Right atrium auricular region (tissue), 2 donors: Measurements from ENCODE around the gene TCF12. TPM values are rescaled to one million over a fixed set of nuclear protein-coding genes. Genes with fewer than 3 reads are reported as not detected.
"Not testable (repeated sequence)": the region's sequence is repeated elsewhere in the genome, so short reads cannot be mapped to it uniquely, and the experiment has no call there.

Experiments used
- DNase-seq: peaks from one replicate; pipeline ENCODE4 v3.0.0-alpha.2; 2019; ENCODE audit warnings: low spot score
- H3K27ac ChIP-seq, 2 donors: fragments of 200-600 bp; sonication (generic); 1 replicate in 1 of 2; 2 replicates in 1 of 2; pipeline ENCODE4 v1.5.1; 2016 to 2019
- H3K27me3 ChIP-seq, 2 donors: fragments of 200-600 bp; sonication (generic); one replicate each; pipeline versions ENCODE4 v1.5.1 to v1.6.0; 2017 to 2019
- H3K36me3 ChIP-seq: fragments of 200-600 bp; sonication (generic); one replicate; pipeline ENCODE4 v1.5.1; 2016
- H3K4me1 ChIP-seq, 2 donors: fragments of 200-600 bp; sonication (generic); one replicate each; pipeline versions ENCODE4 v1.5.1 to v1.6.0; 2017 to 2019
- H3K4me3 ChIP-seq, 2 donors: fragments of 200-600 bp; sonication (generic); 1 replicate in 1 of 2; 2 replicates in 1 of 2; pipeline ENCODE4 v1.5.1; 2017 to 2019; ENCODE audit warnings: mild to moderate bottlenecking in 1 of 2, moderate library complexity in 1 of 2
- H3K9me3 ChIP-seq, 2 donors: fragments of 200-600 bp; sonication (generic); one replicate each; pipeline ENCODE4 v1.5.1; 2019
- total RNA-seq, 2 donors: library from RNA; depleted of rRNA; stranded (reverse); fragments of >200 nt; gene quantifications; one replicate each; pipeline ENCODE4 v1.1.0, GENCODE V29; 2016
- TF ChIP-seq, protein P1 (sequence below), 2 donors: fragments of 200-600 bp; sonication (generic); IDR thresholded peaks; one replicate each; pipeline ENCODE4 v1.5.1; 2019; ENCODE audit warnings: antibody characterized with exemption in 2 of 2

The TCF12 gene
- total RNA-seq, 2 donors from 2014 or later, result 35.2 to 40.0 TPM

DNA sequence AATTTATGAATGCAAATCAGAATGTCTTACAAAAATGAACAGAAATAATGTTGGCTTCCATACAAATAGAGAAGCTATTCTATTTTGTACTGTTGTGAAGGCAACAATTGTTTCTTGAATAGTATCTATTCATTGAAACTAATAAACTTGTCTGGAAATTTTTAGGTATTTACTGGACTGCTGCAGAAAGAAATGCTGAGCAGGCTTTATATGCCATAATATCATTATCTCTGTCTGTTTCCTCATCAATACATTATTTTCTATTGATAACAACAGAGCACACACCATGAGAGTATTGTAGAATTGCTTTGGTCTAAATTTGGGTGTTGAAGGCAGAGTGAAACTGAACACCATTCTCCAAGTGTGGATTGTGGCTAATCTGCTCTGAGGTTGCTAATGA, 241.3 kb downstream of the TCF12 start:
- Histone ChIP-seq H3K4me3 (no peak overlapping the region), H3K27ac (no peak overlapping the region), H3K9me3 (no peaks in the 10 kb centered on the region), H3K27me3 (no peaks in the 10 kb centered on the region), H3K4me1 (peaks cover 0 to 38% of the 10 kb centered on the region in 2 donors), H3K36me3 (no peaks in the 10 kb centered on the region)
- DNase-seq, result no peak
- TF ChIP-seq, protein P1, sequence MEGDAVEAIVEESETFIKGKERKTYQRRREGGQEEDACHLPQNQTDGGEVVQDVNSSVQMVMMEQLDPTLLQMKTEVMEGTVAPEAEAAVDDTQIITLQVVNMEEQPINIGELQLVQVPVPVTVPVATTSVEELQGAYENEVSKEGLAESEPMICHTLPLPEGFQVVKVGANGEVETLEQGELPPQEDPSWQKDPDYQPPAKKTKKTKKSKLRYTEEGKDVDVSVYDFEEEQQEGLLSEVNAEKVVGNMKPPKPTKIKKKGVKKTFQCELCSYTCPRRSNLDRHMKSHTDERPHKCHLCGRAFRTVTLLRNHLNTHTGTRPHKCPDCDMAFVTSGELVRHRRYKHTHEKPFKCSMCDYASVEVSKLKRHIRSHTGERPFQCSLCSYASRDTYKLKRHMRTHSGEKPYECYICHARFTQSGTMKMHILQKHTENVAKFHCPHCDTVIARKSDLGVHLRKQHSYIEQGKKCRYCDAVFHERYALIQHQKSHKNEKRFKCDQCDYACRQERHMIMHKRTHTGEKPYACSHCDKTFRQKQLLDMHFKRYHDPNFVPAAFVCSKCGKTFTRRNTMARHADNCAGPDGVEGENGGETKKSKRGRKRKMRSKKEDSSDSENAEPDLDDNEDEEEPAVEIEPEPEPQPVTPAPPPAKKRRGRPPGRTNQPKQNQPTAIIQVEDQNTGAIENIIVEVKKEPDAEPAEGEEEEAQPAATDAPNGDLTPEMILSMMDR (IDR thresholded peaks at IDR 0.05), result no peak

DNA sequence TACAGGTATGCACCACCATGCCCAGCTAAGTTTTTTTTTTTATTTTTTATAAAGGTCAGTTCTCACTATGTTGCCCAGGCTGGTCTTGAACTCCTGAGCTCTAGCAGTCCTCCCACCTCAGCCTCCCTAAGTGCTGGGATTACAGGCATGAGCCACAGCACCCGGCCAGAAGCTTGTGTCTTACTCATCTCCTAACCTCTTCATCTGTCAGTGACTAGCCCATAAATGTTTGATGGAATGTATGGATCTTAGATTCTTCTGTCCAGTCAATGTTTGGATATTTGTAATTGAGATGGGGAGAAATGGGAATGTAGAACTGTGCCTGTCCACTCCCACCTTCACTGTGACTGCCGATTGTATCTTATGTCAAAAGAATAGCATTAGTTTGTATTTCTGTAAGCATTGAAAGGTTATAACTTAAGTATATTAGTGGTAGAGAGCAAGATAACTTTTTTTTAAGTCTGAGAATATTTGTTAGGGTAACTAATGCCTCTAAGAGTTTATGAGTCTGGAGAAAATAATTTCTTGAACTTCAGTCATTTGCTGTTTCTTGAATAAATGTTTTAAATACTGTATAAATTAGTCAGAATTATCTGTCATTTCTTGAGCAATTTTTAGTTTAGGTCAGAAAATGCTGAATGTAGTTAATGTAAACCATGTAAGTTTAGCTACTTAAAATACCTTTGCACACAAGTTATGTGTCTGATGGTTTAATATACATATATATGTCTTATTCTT, 242.5 kb downstream of the TCF12 start:
- TF ChIP-seq, protein P1 (IDR thresholded peaks at IDR 0.05), result no peak

DNA sequence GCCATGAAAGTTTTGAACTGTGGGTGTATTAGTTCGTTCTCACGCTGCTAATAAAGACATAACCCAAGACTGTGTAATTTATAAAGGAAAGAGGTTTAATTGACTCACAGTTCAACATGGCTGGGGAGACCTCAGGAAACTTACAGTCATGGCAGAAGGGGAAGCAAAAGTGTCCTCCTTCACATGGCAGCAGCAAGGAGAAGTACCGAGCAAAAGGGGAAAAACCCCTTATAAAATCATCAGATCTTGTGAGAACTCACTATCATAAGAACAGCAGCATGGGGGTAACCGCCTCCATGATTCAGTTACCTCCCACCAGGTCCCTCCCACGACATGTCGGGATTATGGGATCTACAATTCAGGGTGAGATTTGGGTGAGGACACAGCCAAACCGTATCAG, 245.8 kb downstream of the TCF12 start:
- not testable (repeated sequence) for H3K4me3 ChIP-seq

More for the DNA sequence above, 242.5 kb downstream of the TCF12 start:
- peaks cover 0 to 26% of the 10 kb centered on the region in 2 donors for H3K4me1 ChIP-seq
- H3K36me3 ChIP-seq, result no peaks in the 10 kb centered on the region
- no peak overlapping the region for H3K27ac ChIP-seq
- H3K27me3 ChIP-seq, result no peaks in the 10 kb centered on the region
- H3K9me3 ChIP-seq, result no peaks in the 10 kb centered on the region
- DNase-seq, result no peak
- H3K4me3 ChIP-seq, result no peak overlapping the region

DNA sequence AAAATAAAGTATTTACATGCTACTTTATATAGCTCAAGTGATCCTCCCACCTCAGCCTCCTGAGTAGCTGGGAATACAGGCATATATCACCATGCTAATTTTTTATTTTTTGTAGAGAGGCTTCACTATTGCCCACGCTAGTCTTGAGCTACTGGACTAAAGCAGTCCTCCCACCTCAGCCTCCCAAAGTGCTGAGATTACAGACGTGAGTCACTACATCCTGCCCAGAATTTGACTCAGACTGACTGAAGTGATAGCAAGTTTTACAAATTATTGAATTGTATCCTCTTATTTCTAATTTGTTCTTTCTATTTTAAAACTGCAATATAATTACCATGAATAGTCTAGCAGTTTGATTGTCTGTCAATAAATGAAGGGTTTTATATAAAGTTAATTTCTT, 247.5 kb downstream of the TCF12 start:
- no peak for DNase-seq
- no peak overlapping the region for H3K27ac ChIP-seq
- H3K36me3 ChIP-seq, result peaks cover 8% of the 10 kb centered on the region
- peaks cover 0 to 2% of the 10 kb centered on the region in 2 donors for H3K4me1 ChIP-seq
- H3K27me3 ChIP-seq, result no peaks in the 10 kb centered on the region
- TF ChIP-seq, protein P1 (IDR thresholded peaks at IDR 0.05), result no peak
- no peaks in the 10 kb centered on the region for H3K9me3 ChIP-seq
- no peak overlapping the region for H3K4me3 ChIP-seq

More for the DNA sequence above, 245.8 kb downstream of the TCF12 start:
- H3K27me3 ChIP-seq, H3K4me1 ChIP-seq, H3K9me3 ChIP-seq, H3K27ac ChIP-seq, H3K36me3 ChIP-seq, DNase-seq: not testable (repeated sequence)

DNA sequence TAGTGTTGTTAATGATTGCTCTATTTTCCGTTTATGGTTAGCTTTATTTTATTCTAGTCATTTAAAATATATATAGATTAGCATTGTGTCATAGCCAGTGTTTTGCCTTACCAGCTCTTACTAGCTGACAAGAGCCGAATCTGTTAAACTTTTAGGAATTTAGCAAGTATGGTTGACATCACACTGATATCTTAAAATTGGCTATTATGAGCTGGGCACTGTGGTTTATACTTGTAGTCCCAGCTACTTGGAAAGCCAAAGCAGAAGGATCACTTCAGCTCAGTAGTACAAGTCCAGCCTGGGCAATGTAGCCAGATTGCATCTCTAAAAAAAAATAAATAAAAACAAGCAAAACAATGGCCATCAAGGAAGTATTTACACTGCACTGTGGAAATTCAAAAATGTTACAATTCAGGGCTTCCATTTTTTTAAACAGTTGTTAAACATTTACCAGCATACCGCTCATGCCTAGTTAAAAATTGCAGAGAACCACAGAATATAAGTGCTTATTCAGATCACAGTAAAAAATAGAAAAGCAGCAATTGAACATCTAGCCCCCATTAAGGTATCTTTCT, 249.5 kb downstream of the TCF12 start:
- Histone ChIP-seq H3K36me3 (peaks cover 8% of the 10 kb centered on the region), H3K4me3 (no peak overlapping the region), H3K4me1 (peaks cover 0 to 2% of the 10 kb centered on the region in 2 donors), H3K9me3 (no peaks in the 10 kb centered on the region), H3K27me3 (no peaks in the 10 kb centered on the region), H3K27ac (no peak overlapping the region)
- DNase-seq, result no peak
- TF ChIP-seq, protein P1 (IDR thresholded peaks at IDR 0.05), result no peak

DNA sequence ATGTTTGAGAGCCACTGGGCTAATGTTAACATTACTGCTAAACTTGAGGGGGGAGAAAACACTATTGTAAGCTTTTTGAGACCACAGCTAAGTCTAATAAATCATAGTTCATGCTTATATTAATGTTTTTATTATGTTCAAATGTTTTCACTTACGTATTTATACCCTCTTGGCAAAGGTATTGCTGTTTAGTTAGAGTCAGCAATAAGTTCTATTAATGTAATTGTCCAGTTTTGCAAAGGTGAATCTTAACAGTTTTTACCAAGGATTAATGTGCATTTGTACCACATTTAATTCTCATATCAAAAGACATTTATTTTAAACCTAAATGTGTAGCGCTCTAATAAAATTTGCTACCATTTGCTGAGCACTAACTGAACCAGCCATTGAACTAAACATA, 251.2 kb downstream of the TCF12 start:
- H3K36me3 ChIP-seq, result peaks cover 8% of the 10 kb centered on the region
- no peaks in the 10 kb centered on the region for H3K9me3 ChIP-seq
- TF ChIP-seq, protein P1 (IDR thresholded peaks at IDR 0.05), result no peak
- H3K4me3 ChIP-seq, result no peak overlapping the region
- no peaks in the 10 kb centered on the region for H3K27me3 ChIP-seq
- no peak overlapping the region for H3K27ac ChIP-seq
- no peak for DNase-seq
- peaks cover 0 to 2% of the 10 kb centered on the region in 2 donors for H3K4me1 ChIP-seq
